Measurements from ENCODE around the gene MAP6. TPM values are rescaled to one million over a fixed set of nuclear protein-coding genes. Genes with fewer than 3 reads are reported as not detected.

MAP6 gene
- total and polyA plus RNA-seq, 2 experiments from 2014 or later = 0.31 to 1.2 TPM

GRCh38 chr11:75631086-75631730 lies 37.6 kb downstream of the MAP6 start (continued):
- no peak for TF ChIP-seq ETS1 (IDR thresholded peaks at IDR 0.05)
- no peak for TF ChIP-seq REST (IDR thresholded peaks at IDR 0.05; ENCODE audit: unreplicated experiment)
- no peak for TF ChIP-seq STAT1 (IDR thresholded peaks at IDR 0.05; ENCODE audit: unreplicated experiment)
- TF ChIP-seq JUNB (IDR thresholded peaks at IDR 0.05; ENCODE audit: unreplicated experiment) = no peak
- no peak for TF ChIP-seq ZNF114 (CRISPR knock-in tag; IDR thresholded peaks at IDR 0.05)
- TF ChIP-seq NANOG (IDR thresholded peaks at IDR 0.05; ENCODE audit: borderline replicate concordance) = no peak

- peak overlapping the region; percentile 60 for H3K4me2 ChIP-seq
- peak overlapping the region; percentile 75 for H2AFZ ChIP-seq
- H3K9me2 ChIP-seq (ENCODE audit: insufficient read depth) = peaks cover 3% of the 10 kb centered on the region; the same call in 1 of the 2 replicates
- no peak overlapping the region for H3K27ac ChIP-seq (ENCODE audit: low read depth)
- H3K4me1 ChIP-seq (ENCODE audit: insufficient read depth) = no peaks in the 10 kb centered on the region; the same call in none of the 2 replicates
- TF ChIP-seq CTCF (conservative IDR thresholded peaks at IDR 0.05; ENCODE audit: low read depth in 2 of 2) (no peak), NANOG (IDR thresholded peaks at IDR 0.05; ENCODE audit: borderline replicate concordance) (no peak)
- ATAC-seq (peak; percentile 90), DNase-seq (ENCODE audit: low spot score) (peak; percentile 60)
- Mint-ChIP-seq H3K4me1 (peaks cover 27% of the 10 kb centered on the region), H3K9me3 (no peaks in the 10 kb centered on the region), H3K4me3 (0 out of 3 replicates have a peak overlapping the region, but pooled peaks have one; percentile 10), H3K36me3 (ENCODE audit: low read depth) (no peaks in the 10 kb centered on the region), H3K27me3 (ENCODE audit: insufficient read depth, low read depth, poor library complexity) (peaks cover 7% of the 10 kb centered on the region), H3K27ac (no peak overlapping the region)
- H4K20me1 ChIP-seq (replicated peaks; ENCODE audit: insufficient read depth) = no peaks in the 10 kb centered on the region
- H3K79me2 ChIP-seq (replicated peaks; ENCODE audit: insufficient read depth) = no peaks in the 10 kb centered on the region
- no peaks in the 10 kb centered on the region for H3F3A ChIP-seq (replicated peaks; ENCODE audit: low read depth)
- no peaks in the 10 kb centered on the region for H3K27me3 ChIP-seq (ENCODE audit: insufficient read depth)
- H3K4me3 ChIP-seq = no peak overlapping the region
- H3K36me3 ChIP-seq (ENCODE audit: insufficient read depth) = no peaks in the 10 kb centered on the region
These were observed 40.8 kb downstream of the MAP6 start for GRCh38 chr11:75627906-75628668.
